HepG2 (cell line): ENCODE measurements around the gene TMEM253. TPM values are rescaled to one million over a fixed set of nuclear protein-coding genes. Genes with fewer than 3 reads are reported as not detected.

Experiments
- CEBPB ChIP-seq: IDR thresholded peaks from 2 replicates; pipeline ENCODE4 v1.6.1; 2011; ENCODE audit warnings: low read depth, low read length, improper control_type of control experiment, borderline replicate concordance
- CEBPG ChIP-seq: IDR thresholded peaks from 2 replicates; pipeline ENCODE4 v1.6.1; 2016
- EEA1 ChIP-seq: sonication (generic); formaldehyde crosslinking; IDR thresholded peaks from 2 replicates; pipeline ENCODE4 v1.5.1; 2020; ENCODE audit warnings: mild to moderate bottlenecking, missing genetic modification reagents, borderline replicate concordance
- GATAD2A ChIP-seq: IDR thresholded peaks from 2 replicates; pipeline ENCODE4 v1.6.1; 2016
- HCFC1 ChIP-seq: fragments of 150-350 bp; IDR thresholded peaks from 2 replicates; pipeline ENCODE4 v1.6.1; 2014; ENCODE audit warnings: low read depth, low read length
- HNF4G ChIP-seq, 2 experiments: sonication (generic) in 1 of 2; formaldehyde crosslinking in 1 of 2; IDR thresholded peaks; 2 replicates each; pipeline versions ENCODE4 v1.4.0 to v1.6.1; 2011 to 2020; ENCODE audit warnings: borderline replicate concordance in 2 of 2, low read depth in 2 of 2, mild to moderate bottlenecking in 2 of 2, low read length in 1 of 2, missing genetic modification reagents in 1 of 2, moderate library complexity in 1 of 2
- KDM4B ChIP-seq: sonication (generic); formaldehyde crosslinking; IDR thresholded peaks from 2 replicates; pipeline ENCODE4 v1.4.0; 2020; ENCODE audit warnings: missing genetic modification reagents
- MED1 ChIP-seq: sonication (generic); formaldehyde crosslinking; IDR thresholded peaks from 2 replicates; pipeline ENCODE4 v1.4.0; 2020; ENCODE audit warnings: missing genetic modification reagents
- NR2F1 ChIP-seq, 2 experiments: fragments of 450-650 bp in 1 of 2; formaldehyde crosslinking in 1 of 2; IDR thresholded peaks; 2 replicates each; pipeline versions ENCODE4 v1.5.0 to v1.6.1; 2016 to 2020; ENCODE audit warnings: mild to moderate bottlenecking in 1 of 2, missing compliant biosample characterization in 1 of 2, missing genetic modification reagents in 1 of 2, moderate library complexity in 1 of 2
- POLR2AphosphoS5 ChIP-seq: IDR thresholded peaks from 2 replicates; pipeline ENCODE4 v1.6.1; 2012; ENCODE audit warnings: low read depth, low read length
- RARA ChIP-seq: IDR thresholded peaks from 2 replicates; pipeline ENCODE4 v1.6.1; 2016; ENCODE audit warnings: missing genetic modification reagents, missing compliant biosample characterization
- RXRB ChIP-seq: IDR thresholded peaks from 2 replicates; pipeline ENCODE4 v1.6.1; 2016; ENCODE audit warnings: borderline replicate concordance, missing genetic modification reagents, missing compliant biosample characterization
- SMAD9 ChIP-seq: sonication (generic); formaldehyde crosslinking; IDR thresholded peaks from 2 replicates; pipeline ENCODE4 v1.5.1; 2020; ENCODE audit warnings: mild to moderate bottlenecking, missing genetic modification reagents
- ZFY ChIP-seq: sonication (generic); formaldehyde crosslinking; IDR thresholded peaks from 2 replicates; pipeline ENCODE4 v1.4.0; 2020; ENCODE audit warnings: missing genetic modification reagents
- ZNF160 ChIP-seq: sonication (generic); formaldehyde crosslinking; IDR thresholded peaks from 2 replicates; pipeline ENCODE4 v1.8.0; 2022; ENCODE audit warnings: mild to moderate bottlenecking, inconsistent platforms, missing genetic modification reagents
- ZNF354B ChIP-seq: sonication (generic); formaldehyde crosslinking; IDR thresholded peaks from 2 replicates; pipeline ENCODE4 v1.8.0; 2022; ENCODE audit warnings: mild to moderate bottlenecking, missing genetic modification reagents
- ZNF446 ChIP-seq: sonication (generic); formaldehyde crosslinking; IDR thresholded peaks from 2 replicates; pipeline ENCODE4 v1.5.0; 2020; ENCODE audit warnings: mild to moderate bottlenecking, missing genetic modification reagents
- ZNF460 ChIP-seq: sonication (generic); formaldehyde crosslinking; IDR thresholded peaks from 2 replicates; pipeline ENCODE4 v1.5.1; 2020; ENCODE audit warnings: missing genetic modification reagents, mild to moderate bottlenecking, borderline replicate concordance
- ZNF557 ChIP-seq: sonication (generic); formaldehyde crosslinking; IDR thresholded peaks from 2 replicates; pipeline ENCODE4 v1.4.0; 2020; ENCODE audit warnings: missing genetic modification reagents
- ZNF572 ChIP-seq: sonication (generic); formaldehyde crosslinking; IDR thresholded peaks from 2 replicates; pipeline ENCODE4 v1.5.1; 2020; ENCODE audit warnings: mild to moderate bottlenecking, missing genetic modification reagents
- ZNF615 ChIP-seq: sonication (generic); formaldehyde crosslinking; IDR thresholded peaks from 2 replicates; pipeline ENCODE4 v1.5.0; 2020; ENCODE audit warnings: mild to moderate bottlenecking, missing genetic modification reagents, borderline replicate concordance
- ZNF646 ChIP-seq: sonication (generic); formaldehyde crosslinking; IDR thresholded peaks from 2 replicates; pipeline ENCODE4 v1.9.0; 2021; ENCODE audit warnings: mild to moderate bottlenecking, missing genetic modification reagents
- polyA plus RNA-seq, 8 experiments: library from polyadenylated mRNA; depleted of rRNA in 3 of 8; stranded (reverse) in 7 of 8; unstranded in 1 of 8; fragments of >200 nt; fragmentation: Illumina TruSeq in 4 of 8; extraction: Trizol in 4 of 8; gene quantifications; 2 replicates each; pipeline versions ENCODE4 v1.2.1 to v1.2.3, GENCODE V29; 2011 to 2016; ENCODE audit warnings: low read depth in 4 of 8, missing spikeins in 1 of 8, mixed read lengths in 1 of 8; ENCODE audit not compliant: insufficient read depth in 1 of 8
- total RNA-seq, 5 experiments: library from RNA; depleted of rRNA; stranded (reverse); fragments of >200 nt; fragmentation: Illumina TruSeq; extraction: Trizol; gene quantifications; 2 replicates each; pipeline ENCODE4 v1.2.3, GENCODE V29; 2016; ENCODE audit warnings: low read depth in 1 of 5
- TF ChIP-seq, protein P1 (sequence below): IDR thresholded peaks from 2 replicates; pipeline ENCODE4 v1.4.0; 2020; ENCODE audit warnings: mild to moderate bottlenecking, missing genetic modification reagents

The TMEM253 gene
- total and polyA plus RNA-seq, 2 of the 13 experiments (the other 11 are each of a cell fraction or from before 2014, with no cell fraction given), result 0.29 to 0.45 TPM

- TF ChIP-seq ZNF646, result no peak
- TF ChIP-seq EEA1, result no peak
- TF ChIP-seq ZNF446 (CRISPR knock-in tag), result no peak
- TF ChIP-seq ZNF615, result no peak
- TF ChIP-seq CEBPB, result peak; percentile 81; the same call in 1 of the 2 replicates
- TF ChIP-seq CEBPG (CRISPR knock-in tag), result peak; percentile 76
- no peak for TF ChIP-seq ZNF460
- no peak for TF ChIP-seq POLR2AphosphoS5
- TF ChIP-seq KDM4B (CRISPR knock-in tag), result no peak
- peak; percentile 36; the same call in 1 of the 2 replicates for TF ChIP-seq GATAD2A
- 0 out of 2 replicates have a peak, but pooled peaks have one; percentile 10 for TF ChIP-seq HNF4G (IDR thresholded peaks at IDR 0.05; ENCODE audit: borderline replicate concordance, low read depth, low read length)
- no peak for TF ChIP-seq HNF4G (CRISPR knock-in tag; IDR thresholded peaks at IDR 0.05; ENCODE audit: borderline replicate concordance, low read depth)
- no peak for TF ChIP-seq ZNF557 (CRISPR knock-in tag)
- no peak for TF ChIP-seq SMAD9
- TF ChIP-seq, protein P1, sequence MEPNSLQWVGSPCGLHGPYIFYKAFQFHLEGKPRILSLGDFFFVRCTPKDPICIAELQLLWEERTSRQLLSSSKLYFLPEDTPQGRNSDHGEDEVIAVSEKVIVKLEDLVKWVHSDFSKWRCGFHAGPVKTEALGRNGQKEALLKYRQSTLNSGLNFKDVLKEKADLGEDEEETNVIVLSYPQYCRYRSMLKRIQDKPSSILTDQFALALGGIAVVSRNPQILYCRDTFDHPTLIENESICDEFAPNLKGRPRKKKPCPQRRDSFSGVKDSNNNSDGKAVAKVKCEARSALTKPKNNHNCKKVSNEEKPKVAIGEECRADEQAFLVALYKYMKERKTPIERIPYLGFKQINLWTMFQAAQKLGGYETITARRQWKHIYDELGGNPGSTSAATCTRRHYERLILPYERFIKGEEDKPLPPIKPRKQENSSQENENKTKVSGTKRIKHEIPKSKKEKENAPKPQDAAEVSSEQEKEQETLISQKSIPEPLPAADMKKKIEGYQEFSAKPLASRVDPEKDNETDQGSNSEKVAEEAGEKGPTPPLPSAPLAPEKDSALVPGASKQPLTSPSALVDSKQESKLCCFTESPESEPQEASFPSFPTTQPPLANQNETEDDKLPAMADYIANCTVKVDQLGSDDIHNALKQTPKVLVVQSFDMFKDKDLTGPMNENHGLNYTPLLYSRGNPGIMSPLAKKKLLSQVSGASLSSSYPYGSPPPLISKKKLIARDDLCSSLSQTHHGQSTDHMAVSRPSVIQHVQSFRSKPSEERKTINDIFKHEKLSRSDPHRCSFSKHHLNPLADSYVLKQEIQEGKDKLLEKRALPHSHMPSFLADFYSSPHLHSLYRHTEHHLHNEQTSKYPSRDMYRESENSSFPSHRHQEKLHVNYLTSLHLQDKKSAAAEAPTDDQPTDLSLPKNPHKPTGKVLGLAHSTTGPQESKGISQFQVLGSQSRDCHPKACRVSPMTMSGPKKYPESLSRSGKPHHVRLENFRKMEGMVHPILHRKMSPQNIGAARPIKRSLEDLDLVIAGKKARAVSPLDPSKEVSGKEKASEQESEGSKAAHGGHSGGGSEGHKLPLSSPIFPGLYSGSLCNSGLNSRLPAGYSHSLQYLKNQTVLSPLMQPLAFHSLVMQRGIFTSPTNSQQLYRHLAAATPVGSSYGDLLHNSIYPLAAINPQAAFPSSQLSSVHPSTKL (CRISPR knock-in tag), result peak; percentile 48; the same call in 1 of the 2 replicates
- no peak for TF ChIP-seq ZFY (CRISPR knock-in tag)
- peak; percentile 51 to 65; a peak in 3 of 4 replicates for TF ChIP-seq NR2F1 (CRISPR knock-in tag; IDR thresholded peaks at IDR 0.05)
- TF ChIP-seq ZNF354B (CRISPR knock-in tag), result no peak
- TF ChIP-seq ZNF160 (CRISPR knock-in tag), result no peak
- TF ChIP-seq ZNF572, result no peak
- TF ChIP-seq RARA (CRISPR knock-in tag), result peak; percentile 53
- TF ChIP-seq MED1 (CRISPR knock-in tag), result no peak
- peak; percentile 51; the same call in 1 of the 2 replicates for TF ChIP-seq RXRB (CRISPR knock-in tag)
- no peak for TF ChIP-seq HCFC1
Measured at GRCh38 chr14:21118933-21119332, 18.1 kb downstream of the TMEM253 start (continued).
